Ishikawa (cell line): ENCODE data around the gene COTL1.

Experiments
- CREB1 ChIP-seq: IDR thresholded peaks from 2 replicates; pipeline ENCODE4 v1.6.1; 2012; ENCODE audit warnings: low read depth
- EGR1 ChIP-seq: IDR thresholded peaks from 2 replicates; pipeline ENCODE4 v1.6.1; 2012
- EP300 ChIP-seq: IDR thresholded peaks from 2 replicates; pipeline ENCODE4 v1.6.1; 2012; ENCODE audit warnings: borderline replicate concordance
- NFIC ChIP-seq: IDR thresholded peaks from 2 replicates; pipeline ENCODE4 v1.6.1; 2012
- REST ChIP-seq: IDR thresholded peaks from 2 replicates; pipeline ENCODE4 v1.6.1; 2012; ENCODE audit warnings: low read depth, mild to moderate bottlenecking
- YY1 ChIP-seq: IDR thresholded peaks from 2 replicates; pipeline ENCODE4 v1.6.1; 2012; ENCODE audit warnings: low read depth

GRCh38 chr16:84597528-84597896 is 20.4 kb downstream of the COTL1 start:
- TF ChIP-seq CREB1 (no peak), NFIC (no peak), REST (no peak), EGR1 (no peak), EP300 (no peak), YY1 (no peak)
